HCT116 (cell line): ENCODE results near the gene RASSF6. TPM values are rescaled to one million over a fixed set of nuclear protein-coding genes. Genes with fewer than 3 reads are reported as not detected.
"Not testable (repeated sequence)": the region's sequence is repeated elsewhere in the genome, so short reads cannot be mapped to it uniquely, and the experiment has no call there.

Source experiments
- ATAC-seq: fragments of 200-7000 bp; cut with Tn5 transposase; 2 replicates; pipeline ENCODE4 v1.9.1; 2020; ENCODE audit warnings: mild to moderate bottlenecking, moderate library complexity
- BruUV-seq: library from RNA; stranded (reverse); fragments of 400-500 nt; replicated peaks from 2 replicates; lab custom pipeline; 2021; lab: Mats Ljungman, UMichigan
- CTCF ChIA-PET: fragments of 300-600 bp; sonication (Branson Sonifier 250); formaldehyde crosslinking; loops from one replicate; lab custom pipeline; 2021; ENCODE audit warnings: antibody characterized with exemption; lab: Charles Lee
- POLR2A ChIA-PET: fragments of 300-600, 350-600 bp; sonication (Branson Sonifier 250); formaldehyde crosslinking; loops from one replicate; lab custom pipeline; 2021; ENCODE audit warnings: antibody characterized with exemption; lab: Charles Lee
- RAD21 ChIA-PET, 2 experiments: fragments of 300-600 bp; sonication (Branson Sonifier 250); formaldehyde crosslinking; loops; one replicate each; lab custom pipeline; 2023; ENCODE audit warnings: low total read pairs in 2 of 2; ENCODE audit not compliant: uncharacterized antibody in 2 of 2, unreplicated experiment in 2 of 2, low non-redundant PET in 1 of 2; lab: Charles Lee
- DNase-seq: peaks from one replicate; pipeline ENCODE4 v3.0.0-alpha.2; 2010; ENCODE audit warnings: low read depth, low spot score
- H2AFZ ChIP-seq: fragments of 200-600 bp; shearing (Covaris generic), sonication (generic); 2 replicates; pipeline ENCODE4 v1.6.1; 2017; ENCODE audit warnings: low read depth, mixed run types, mixed read lengths, antibody characterized with exemption, low read length; ENCODE audit not compliant: poor library complexity, severe bottlenecking
- H3K27ac ChIP-seq: 2 replicates; pipeline ENCODE4 v1.5.1; 2012; ENCODE audit warnings: low read depth, low read length
- H3K27me3 ChIP-seq: fragments of 200-600 bp; sonication (generic); 2 replicates; pipeline ENCODE4 v1.6.1; 2016; ENCODE audit warnings: mixed run types, low read length, mixed read lengths; ENCODE audit not compliant: insufficient read depth
- H3K36me3 ChIP-seq, 2 experiments: fragments of 200-500 bp in 1 of 2; fragments of 200-600 bp in 1 of 2; sonication (Bioruptor generic) in 1 of 2; sonication (generic) in 1 of 2; 2 replicates each; pipeline versions ENCODE4 v1.5.1 to v1.6.1; 2014 to 2016; ENCODE audit warnings: low read length in 2 of 2, inconsistent platforms in 1 of 2, mixed read lengths in 1 of 2, mixed run types in 1 of 2; ENCODE audit not compliant: insufficient read depth in 2 of 2, control insufficient read depth in 1 of 2
- H3K4me1 ChIP-seq, 2 experiments: fragments of 200-600 bp in 1 of 2; sonication (generic) in 1 of 2; 2 replicates each; pipeline versions ENCODE4 v1.5.1 to v1.6.1; 2012 to 2017; ENCODE audit warnings: low read length in 2 of 2, inconsistent platforms in 1 of 2, mild to moderate bottlenecking in 1 of 2, mixed read lengths in 1 of 2, mixed run types in 1 of 2, moderate library complexity in 1 of 2; ENCODE audit not compliant: insufficient read depth in 2 of 2, control insufficient read depth in 1 of 2
- H3K4me2 ChIP-seq: fragments of 200-600 bp; sonication (generic); 2 replicates; pipeline ENCODE4 v1.6.1; 2017; ENCODE audit warnings: mixed run types, low read length, mixed read lengths
- H3K4me3 ChIP-seq, 2 experiments: fragments of 200-600 bp in 1 of 2; sonication (generic) in 1 of 2; replicated peaks in 1 of 2; 2 replicates each; pipeline ENCODE4 v1.5.1; 2011 to 2016; ENCODE audit warnings: low read length in 2 of 2, control low read depth in 1 of 2, low read depth in 1 of 2, mild to moderate bottlenecking in 1 of 2, mixed read lengths in 1 of 2, mixed run types in 1 of 2
- H3K79me2 ChIP-seq: fragments of 200-600 bp; sonication (generic); 2 replicates; pipeline ENCODE4 v1.6.1; 2017; ENCODE audit warnings: mild to moderate bottlenecking, mixed run types, low read length, moderate library complexity, mixed read lengths; ENCODE audit not compliant: insufficient read depth
- H3K9ac ChIP-seq: fragments of 200-600 bp; sonication (generic); 2 replicates; pipeline ENCODE4 v1.6.1; 2016; ENCODE audit warnings: low read length, mixed read lengths
- H3K9me2 ChIP-seq: fragments of 200-600 bp; sonication (generic), shearing (Covaris generic); 2 replicates; pipeline ENCODE4 v1.6.1; 2017; ENCODE audit warnings: mixed run types, mild to moderate bottlenecking, moderate library complexity; ENCODE audit not compliant: insufficient read depth
- H3K9me3 ChIP-seq, 2 experiments: fragments of 200-500 bp in 1 of 2; fragments of 200-600 bp in 1 of 2; sonication (Bioruptor generic) in 1 of 2; sonication (generic) in 1 of 2; 2 replicates each; pipeline ENCODE4 v1.6.1; 2014 to 2017; ENCODE audit warnings: low read length in 2 of 2, mixed read lengths in 2 of 2, inconsistent platforms in 1 of 2, low read depth in 1 of 2, mild to moderate bottlenecking in 1 of 2, mixed run types in 1 of 2, moderate library complexity in 1 of 2; ENCODE audit not compliant: control insufficient read depth in 1 of 2, insufficient read depth in 1 of 2
- H4K20me1 ChIP-seq: fragments of 200-600 bp; sonication (generic), shearing (Covaris generic); 2 replicates; pipeline ENCODE4 v1.6.1; 2017; ENCODE audit warnings: mixed run types, mild to moderate bottlenecking, moderate library complexity; ENCODE audit not compliant: insufficient read depth
- EGR1 ChIP-seq: IDR thresholded peaks from 2 replicates; pipeline ENCODE4 v1.6.1; 2012; ENCODE audit warnings: low read depth
- POLR2A ChIP-seq: IDR thresholded peaks from 2 replicates; pipeline ENCODE4 v1.7.0; 2011; ENCODE audit warnings: borderline replicate concordance; ENCODE audit not compliant: insufficient read depth, insufficient read length; ENCODE audit errors: extremely low read depth
- RAD21 ChIP-seq: IDR thresholded peaks from 2 replicates; pipeline ENCODE4 v1.6.1; 2012; ENCODE audit warnings: low read depth, mild to moderate bottlenecking
- TCF7L2 ChIP-seq: IDR thresholded peaks from 2 replicates; pipeline ENCODE4 v1.7.0; 2011; ENCODE audit warnings: borderline replicate concordance, inconsistent platforms; ENCODE audit not compliant: insufficient read depth, insufficient read length; ENCODE audit errors: extremely low read depth
- intact Hi-C: fragments of 100-400 bp; cut with micrococcal nuclease; formaldehyde crosslinking; loops from 2 replicates; pipeline ENCODE4 v1.10.0; 2022
- total RNA-seq: library from RNA; stranded (reverse); gene quantifications from one replicate; pipeline ENCODE4 v1.2.1, GENCODE V29; 2021; ENCODE audit not compliant: unreplicated experiment
- TF ChIP-seq, protein P1 (sequence below), 3 experiments: fragments of 200-600 bp in 1 of 3; sonication (generic) in 1 of 3; IDR thresholded peaks in 2 of 3; conservative IDR thresholded peaks in 1 of 3; 2 replicates each; pipeline ENCODE4 v1.5.1; 2012 to 2017; ENCODE audit warnings: low read depth in 2 of 3, low read length in 2 of 3, antibody characterized with exemption in 1 of 3, borderline replicate concordance in 1 of 3, control low read depth in 1 of 3, mild to moderate bottlenecking in 1 of 3, mixed read lengths in 1 of 3, mixed run types in 1 of 3, moderate library complexity in 1 of 3; ENCODE audit not compliant: insufficient read depth in 1 of 3
- TF ChIP-seq, protein P2 (sequence below): IDR thresholded peaks from 2 replicates; pipeline ENCODE4 v1.6.1; 2011; ENCODE audit warnings: mild to moderate bottlenecking, low read length, moderate library complexity; ENCODE audit not compliant: insufficient replicate concordance; ENCODE audit errors: extremely low read depth
- TF ChIP-seq, protein P3 (sequence below): IDR thresholded peaks from 2 replicates; pipeline ENCODE4 v1.6.1; 2012; ENCODE audit warnings: low read depth
- TF ChIP-seq, protein P4 (sequence below): IDR thresholded peaks from 2 replicates; pipeline ENCODE4 v1.6.1; 2012

RASSF6 gene
- total RNA-seq, 1 experiment from 2014 or later: 1.1 TPM

DNA sequence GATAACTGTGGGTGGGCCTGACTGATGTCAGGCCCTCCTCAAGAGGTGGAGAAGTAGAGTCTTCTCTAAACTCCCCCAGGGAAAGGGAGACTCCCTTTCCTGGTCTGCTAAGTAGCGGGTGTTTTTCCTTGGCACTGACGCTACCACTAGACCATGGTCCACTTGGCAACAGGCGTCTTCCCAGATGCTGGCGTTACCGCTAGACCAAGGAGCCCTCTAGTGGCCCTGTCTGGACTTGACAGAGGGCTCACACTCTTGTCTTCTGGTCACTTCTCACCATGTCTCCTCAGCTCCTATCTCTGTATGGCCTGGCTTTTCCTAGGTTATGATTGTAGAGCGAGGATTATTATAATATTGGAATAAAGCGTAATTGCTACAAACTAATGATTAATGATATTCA, 45.7 kb upstream of the RASSF6 start:
- BruUV-seq: not testable (repeated sequence)

DNA sequence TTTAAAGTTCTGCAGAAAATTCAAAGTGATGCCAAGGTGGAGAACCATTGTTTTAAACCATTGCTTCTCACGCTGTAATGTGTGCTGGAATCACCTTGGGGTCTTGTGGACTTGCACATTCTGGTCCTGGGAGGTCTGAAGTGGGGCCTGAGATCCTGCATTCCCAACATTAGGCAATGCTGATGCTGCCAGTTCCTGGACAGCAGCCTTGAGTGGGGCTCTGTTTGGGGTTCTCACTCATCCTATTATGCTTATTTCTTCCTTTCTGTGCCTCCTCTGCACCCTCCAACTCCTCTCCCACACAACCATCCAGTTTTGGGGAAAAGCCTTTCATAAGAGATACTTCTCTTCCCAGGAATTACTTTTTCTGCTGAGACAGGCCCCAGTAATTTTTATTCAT, 44.2 kb upstream of the RASSF6 start:
- H4K20me1 ChIP-seq: no peaks in the 10 kb centered on the region

More for the DNA sequence above, 45.7 kb upstream of the RASSF6 start:
- DNase-seq, H3K36me3 ChIP-seq, H3K27ac ChIP-seq, H3K4me3 ChIP-seq, H3K9ac ChIP-seq, POLR2A ChIA-PET, H3K27me3 ChIP-seq, H3K4me2 ChIP-seq, H3K9me3 ChIP-seq, H4K20me1 ChIP-seq, H2AFZ ChIP-seq, H3K79me2 ChIP-seq, RAD21 ChIA-PET, H3K4me1 ChIP-seq, H3K9me2 ChIP-seq: not testable (repeated sequence)
- peak; percentile 49 for ATAC-seq
- CTCF ChIA-PET: interaction anchor here (0.8 to 3.8 kb wide), 3 partner anchors 198 to 468 kb away, joined by 3 to 24 read pairs (median 4); no protein-coding TSS in a partner anchor
- intact Hi-C loops: loop anchor here (1.0 kb wide), 1 partner anchor 468 kb away; no protein-coding TSS in a partner anchor
- TF ChIP-seq, protein P1, sequence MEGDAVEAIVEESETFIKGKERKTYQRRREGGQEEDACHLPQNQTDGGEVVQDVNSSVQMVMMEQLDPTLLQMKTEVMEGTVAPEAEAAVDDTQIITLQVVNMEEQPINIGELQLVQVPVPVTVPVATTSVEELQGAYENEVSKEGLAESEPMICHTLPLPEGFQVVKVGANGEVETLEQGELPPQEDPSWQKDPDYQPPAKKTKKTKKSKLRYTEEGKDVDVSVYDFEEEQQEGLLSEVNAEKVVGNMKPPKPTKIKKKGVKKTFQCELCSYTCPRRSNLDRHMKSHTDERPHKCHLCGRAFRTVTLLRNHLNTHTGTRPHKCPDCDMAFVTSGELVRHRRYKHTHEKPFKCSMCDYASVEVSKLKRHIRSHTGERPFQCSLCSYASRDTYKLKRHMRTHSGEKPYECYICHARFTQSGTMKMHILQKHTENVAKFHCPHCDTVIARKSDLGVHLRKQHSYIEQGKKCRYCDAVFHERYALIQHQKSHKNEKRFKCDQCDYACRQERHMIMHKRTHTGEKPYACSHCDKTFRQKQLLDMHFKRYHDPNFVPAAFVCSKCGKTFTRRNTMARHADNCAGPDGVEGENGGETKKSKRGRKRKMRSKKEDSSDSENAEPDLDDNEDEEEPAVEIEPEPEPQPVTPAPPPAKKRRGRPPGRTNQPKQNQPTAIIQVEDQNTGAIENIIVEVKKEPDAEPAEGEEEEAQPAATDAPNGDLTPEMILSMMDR (IDR thresholded peaks at IDR 0.05 in 2 of 3, conservative IDR thresholded peaks at IDR 0.05 in 1 of 3; ENCODE audit: borderline replicate concordance in 1 of 3, insufficient read depth in 1 of 3, low read depth in 2 of 3, low read length in 2 of 3): peak; percentile 16 to 41 (median 35); a peak in 5 of 6 replicates
- peak; percentile 35 for TF ChIP-seq RAD21

More for the DNA sequence above, 44.2 kb upstream of the RASSF6 start:
- Histone ChIP-seq H3K36me3 (no peaks in the 10 kb centered on the region), H3K4me1 (no peaks in the 10 kb centered on the region), H3K27ac (no peak overlapping the region), H3K27me3 (no peaks in the 10 kb centered on the region), H3K9ac (no peak overlapping the region), H3K4me3 (no peak overlapping the region)
- intact Hi-C loops: loop anchor here (5.0 kb wide), 1 partner anchor 648 kb away; no protein-coding TSS in a partner anchor
- no peak for DNase-seq
- ChIA-PET CTCF (interaction anchor here (3.8 kb wide), 1 partner anchor 470 kb away, joined by 24 read pairs; no protein-coding TSS in a partner anchor), POLR2A (no interaction called here), RAD21 (no interaction called here)
- TF ChIP-seq, protein P2, sequence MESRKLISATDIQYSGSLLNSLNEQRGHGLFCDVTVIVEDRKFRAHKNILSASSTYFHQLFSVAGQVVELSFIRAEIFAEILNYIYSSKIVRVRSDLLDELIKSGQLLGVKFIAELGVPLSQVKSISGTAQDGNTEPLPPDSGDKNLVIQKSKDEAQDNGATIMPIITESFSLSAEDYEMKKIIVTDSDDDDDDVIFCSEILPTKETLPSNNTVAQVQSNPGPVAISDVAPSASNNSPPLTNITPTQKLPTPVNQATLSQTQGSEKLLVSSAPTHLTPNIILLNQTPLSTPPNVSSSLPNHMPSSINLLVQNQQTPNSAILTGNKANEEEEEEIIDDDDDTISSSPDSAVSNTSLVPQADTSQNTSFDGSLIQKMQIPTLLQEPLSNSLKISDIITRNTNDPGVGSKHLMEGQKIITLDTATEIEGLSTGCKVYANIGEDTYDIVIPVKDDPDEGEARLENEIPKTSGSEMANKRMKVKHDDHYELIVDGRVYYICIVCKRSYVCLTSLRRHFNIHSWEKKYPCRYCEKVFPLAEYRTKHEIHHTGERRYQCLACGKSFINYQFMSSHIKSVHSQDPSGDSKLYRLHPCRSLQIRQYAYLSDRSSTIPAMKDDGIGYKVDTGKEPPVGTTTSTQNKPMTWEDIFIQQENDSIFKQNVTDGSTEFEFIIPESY: no peak
- TF ChIP-seq, protein P3, sequence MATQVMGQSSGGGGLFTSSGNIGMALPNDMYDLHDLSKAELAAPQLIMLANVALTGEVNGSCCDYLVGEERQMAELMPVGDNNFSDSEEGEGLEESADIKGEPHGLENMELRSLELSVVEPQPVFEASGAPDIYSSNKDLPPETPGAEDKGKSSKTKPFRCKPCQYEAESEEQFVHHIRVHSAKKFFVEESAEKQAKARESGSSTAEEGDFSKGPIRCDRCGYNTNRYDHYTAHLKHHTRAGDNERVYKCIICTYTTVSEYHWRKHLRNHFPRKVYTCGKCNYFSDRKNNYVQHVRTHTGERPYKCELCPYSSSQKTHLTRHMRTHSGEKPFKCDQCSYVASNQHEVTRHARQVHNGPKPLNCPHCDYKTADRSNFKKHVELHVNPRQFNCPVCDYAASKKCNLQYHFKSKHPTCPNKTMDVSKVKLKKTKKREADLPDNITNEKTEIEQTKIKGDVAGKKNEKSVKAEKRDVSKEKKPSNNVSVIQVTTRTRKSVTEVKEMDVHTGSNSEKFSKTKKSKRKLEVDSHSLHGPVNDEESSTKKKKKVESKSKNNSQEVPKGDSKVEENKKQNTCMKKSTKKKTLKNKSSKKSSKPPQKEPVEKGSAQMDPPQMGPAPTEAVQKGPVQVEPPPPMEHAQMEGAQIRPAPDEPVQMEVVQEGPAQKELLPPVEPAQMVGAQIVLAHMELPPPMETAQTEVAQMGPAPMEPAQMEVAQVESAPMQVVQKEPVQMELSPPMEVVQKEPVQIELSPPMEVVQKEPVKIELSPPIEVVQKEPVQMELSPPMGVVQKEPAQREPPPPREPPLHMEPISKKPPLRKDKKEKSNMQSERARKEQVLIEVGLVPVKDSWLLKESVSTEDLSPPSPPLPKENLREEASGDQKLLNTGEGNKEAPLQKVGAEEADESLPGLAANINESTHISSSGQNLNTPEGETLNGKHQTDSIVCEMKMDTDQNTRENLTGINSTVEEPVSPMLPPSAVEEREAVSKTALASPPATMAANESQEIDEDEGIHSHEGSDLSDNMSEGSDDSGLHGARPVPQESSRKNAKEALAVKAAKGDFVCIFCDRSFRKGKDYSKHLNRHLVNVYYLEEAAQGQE: no peak
- TF ChIP-seq EGR1: no peak
- TF ChIP-seq, protein P4, sequence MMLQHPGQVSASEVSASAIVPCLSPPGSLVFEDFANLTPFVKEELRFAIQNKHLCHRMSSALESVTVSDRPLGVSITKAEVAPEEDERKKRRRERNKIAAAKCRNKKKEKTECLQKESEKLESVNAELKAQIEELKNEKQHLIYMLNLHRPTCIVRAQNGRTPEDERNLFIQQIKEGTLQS: no peak
- TF ChIP-seq POLR2A: no peak
- no peak for TF ChIP-seq TCF7L2
- TF ChIP-seq, all 23 proteins: peak for 0
- Histone ChIP-seq H3K4me2 (no peak overlapping the region), H3K9me2 (no peaks in the 10 kb centered on the region), H2AFZ (peak overlapping the region; percentile 58), H3K79me2 (no peaks in the 10 kb centered on the region), H3K9me3 (no peaks in the 10 kb centered on the region)
- no TSS peak for BruUV-seq
- ATAC-seq: no peak
